Lower leg skin (tissue), 4 donors: ENCODE measurements around the gene HARBI1. TPM values are rescaled to one million over a fixed set of nuclear protein-coding genes. Genes with fewer than 3 reads are reported as not detected.

Source experiments
- DNase-seq, 2 donors: peaks; one replicate each; pipeline ENCODE4 v3.0.0-alpha.2; 2019; ENCODE audit warnings: low spot score in 2 of 2
- H3K4me3 ChIP-seq: fragments of 200-600 bp; sonication (generic); 2 replicates; pipeline ENCODE4 v1.5.1; 2017; ENCODE audit warnings: mild to moderate bottlenecking, low read depth; ENCODE audit not compliant: poor library complexity, severe bottlenecking
- POLR2A ChIP-seq, 2 donors: fragments of 450-650 bp; IDR thresholded peaks; one replicate each; pipeline ENCODE4 v1.6.1; 2016 to 2017; ENCODE audit warnings: antibody characterized with exemption in 2 of 2, mild to moderate bottlenecking in 1 of 2, moderate library complexity in 1 of 2
- WGBS, 2 donors: methylation state at CpG; one replicate each; pipeline ENCODE4 v1.1.5; 2018; 5-methylcytosine and 5-hydroxymethylcytosine counted together
- intact Hi-C: fragments of 100-400 bp; cut with DNase I; formaldehyde crosslinking; loops from one replicate; pipeline ENCODE4 v1.15.0; 2023; ENCODE audit warnings: low total_unique reads
- total RNA-seq, 4 donors: library from RNA; depleted of rRNA; stranded (reverse); fragments of >200 nt; gene quantifications; one replicate each; pipeline ENCODE4 v1.1.0, GENCODE V29; 2016
- TF ChIP-seq, protein P1 (sequence below), 3 donors: fragments of 450-650 bp; IDR thresholded peaks; one replicate each; pipeline ENCODE4 v1.5.1; 2016; ENCODE audit warnings: antibody characterized with exemption in 3 of 3, mild to moderate bottlenecking in 3 of 3, moderate library complexity in 2 of 3

The HARBI1 gene
- total RNA-seq, 4 donors from 2014 or later: 3.0 to 6.5 (median 4.8) TPM

DNA sequence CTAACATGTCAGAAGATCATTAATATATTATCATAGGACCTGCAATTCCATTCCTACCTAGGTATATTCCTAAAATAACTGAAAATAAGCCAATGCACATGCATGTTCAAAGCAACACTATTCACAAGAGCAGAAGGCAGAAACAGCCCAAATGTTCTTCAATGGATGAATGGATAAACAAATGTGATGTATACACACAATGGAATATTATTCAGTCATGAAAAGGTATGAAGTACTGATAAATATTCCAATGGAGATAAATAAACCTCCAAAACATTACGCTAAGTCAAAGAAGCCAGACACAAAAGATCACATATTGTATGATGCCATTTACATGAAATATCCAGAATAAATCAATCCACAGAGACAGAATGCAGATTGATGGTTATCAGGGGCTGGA, 40.0 kb downstream of the HARBI1 start:
- TF ChIP-seq, protein P1, sequence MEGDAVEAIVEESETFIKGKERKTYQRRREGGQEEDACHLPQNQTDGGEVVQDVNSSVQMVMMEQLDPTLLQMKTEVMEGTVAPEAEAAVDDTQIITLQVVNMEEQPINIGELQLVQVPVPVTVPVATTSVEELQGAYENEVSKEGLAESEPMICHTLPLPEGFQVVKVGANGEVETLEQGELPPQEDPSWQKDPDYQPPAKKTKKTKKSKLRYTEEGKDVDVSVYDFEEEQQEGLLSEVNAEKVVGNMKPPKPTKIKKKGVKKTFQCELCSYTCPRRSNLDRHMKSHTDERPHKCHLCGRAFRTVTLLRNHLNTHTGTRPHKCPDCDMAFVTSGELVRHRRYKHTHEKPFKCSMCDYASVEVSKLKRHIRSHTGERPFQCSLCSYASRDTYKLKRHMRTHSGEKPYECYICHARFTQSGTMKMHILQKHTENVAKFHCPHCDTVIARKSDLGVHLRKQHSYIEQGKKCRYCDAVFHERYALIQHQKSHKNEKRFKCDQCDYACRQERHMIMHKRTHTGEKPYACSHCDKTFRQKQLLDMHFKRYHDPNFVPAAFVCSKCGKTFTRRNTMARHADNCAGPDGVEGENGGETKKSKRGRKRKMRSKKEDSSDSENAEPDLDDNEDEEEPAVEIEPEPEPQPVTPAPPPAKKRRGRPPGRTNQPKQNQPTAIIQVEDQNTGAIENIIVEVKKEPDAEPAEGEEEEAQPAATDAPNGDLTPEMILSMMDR (IDR thresholded peaks at IDR 0.05): no peak
- no peak for TF ChIP-seq POLR2A (IDR thresholded peaks at IDR 0.05)
- DNase-seq: no peak
- H3K4me3 ChIP-seq: no peak overlapping the region
- WGBS, 2 donors: 96 to 100% methylated on average over 1 of the region's 1 CpG
- intact Hi-C loops: no loop called here

- DNase-seq: no peak
- no peak overlapping the region for H3K4me3 ChIP-seq
- intact Hi-C loops: no loop called here
- TF ChIP-seq POLR2A (IDR thresholded peaks at IDR 0.05): no peak
- TF ChIP-seq, protein P1 (IDR thresholded peaks at IDR 0.05): no peak
- WGBS, 2 donors: 23 to 33% methylated on average over 1 of the region's 1 CpG
Measured at GRCh38 chr11:46574656-46575055, 42.4 kb downstream of the HARBI1 start.

DNA sequence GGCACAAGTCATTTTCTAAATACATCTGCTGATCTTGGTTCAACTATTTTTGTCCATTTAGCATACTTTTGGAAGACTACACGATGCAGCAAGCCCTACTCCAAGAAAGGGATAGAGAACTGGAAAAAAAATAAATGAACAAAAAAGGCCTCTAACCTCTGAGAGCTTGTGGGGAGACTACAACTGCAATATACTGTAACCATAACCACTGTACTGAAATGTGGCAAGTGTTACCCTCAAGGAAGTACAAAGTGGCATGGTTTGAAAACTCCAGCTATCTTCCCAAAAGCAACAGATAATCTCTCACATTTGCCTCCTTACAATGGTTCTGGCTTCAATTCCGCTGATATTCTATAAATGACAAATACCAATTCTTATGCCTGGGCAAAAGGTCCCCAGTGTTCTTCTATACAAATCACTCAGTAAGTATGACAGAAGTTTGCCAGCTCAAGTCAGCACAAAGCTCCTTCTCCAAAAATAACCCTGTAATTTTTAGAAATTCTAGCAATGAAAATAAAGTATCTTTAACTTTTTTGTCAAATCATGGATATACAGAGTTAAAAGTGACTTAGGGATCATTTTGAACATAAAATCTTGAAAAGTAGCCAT, 46.1 kb downstream of the HARBI1 start:
- DNase-seq: no peak
- TF ChIP-seq POLR2A (IDR thresholded peaks at IDR 0.05): no peak
- TF ChIP-seq, protein P1 (IDR thresholded peaks at IDR 0.05): no peak
- WGBS, 2 donors: 34 to 36% methylated on average over 2 of the region's 2 CpGs
- H3K4me3 ChIP-seq: no peak overlapping the region
- intact Hi-C loops: no loop called here

GRCh38 chr11:46565232-46565840, 51.7 kb downstream of the HARBI1 start:
- intact Hi-C loops: loop anchor here (10.0 kb wide), 1 partner anchor 49 kb away; the partner anchor contains the start of genes ATG13 and HARBI1
- DNase-seq: no peak
- TF ChIP-seq POLR2A (IDR thresholded peaks at IDR 0.05): no peak
- TF ChIP-seq, protein P1 (IDR thresholded peaks at IDR 0.05): no peak
- no peak overlapping the region for H3K4me3 ChIP-seq
- 62 to 69% methylated on average over 7 of the region's 7 CpGs for WGBS, 2 donors

- WGBS, 2 donors: 67 to 83% methylated on average over 1 of the region's 1 CpG
- no peak for DNase-seq
- intact Hi-C loops: loop anchor here (10.0 kb wide), 1 partner anchor 50 kb away; the partner anchor contains the start of genes ATG13 and HARBI1
- no peak overlapping the region for H3K4me3 ChIP-seq
- no peak for TF ChIP-seq POLR2A (IDR thresholded peaks at IDR 0.05)
- TF ChIP-seq, protein P1 (IDR thresholded peaks at IDR 0.05): no peak
Measured at GRCh38 chr11:46564459-46564858, 52.6 kb downstream of the HARBI1 start.
